ENCODE results near the gene ONECUT1.

The ONECUT1 gene

GRCh38 chr15:52733696-52734255 is 56.4 kb downstream of the ONECUT1 start:
- no peak for DNase-seq (ENCODE audit: low read depth in 2 of 2)

DNA sequence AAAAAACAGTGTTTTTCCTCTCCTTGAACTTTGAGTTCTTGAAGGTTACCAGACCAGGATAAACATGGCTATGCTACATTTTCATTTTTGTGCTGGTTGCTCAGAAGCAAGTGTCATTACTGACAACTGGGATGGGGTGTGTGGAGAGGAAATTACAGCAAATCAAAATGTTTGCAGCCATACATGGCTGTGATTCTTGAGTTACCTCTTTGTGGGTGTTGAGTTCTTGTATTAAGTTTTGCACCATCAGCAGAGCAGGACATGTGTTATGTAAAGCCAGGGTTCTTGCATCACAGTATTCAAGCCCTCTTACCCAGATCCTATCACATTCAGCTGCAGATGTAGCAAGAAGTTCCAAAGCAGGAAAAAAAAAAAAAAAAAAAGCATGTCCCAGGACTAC is 57.0 kb downstream of the ONECUT1 start:
- DNase-seq (ENCODE audit: low read depth in 2 of 2) = no peak

GRCh38 chr15:52732551-52732950 is 57.6 kb downstream of the ONECUT1 start:
- no peak for DNase-seq (ENCODE audit: low read depth in 2 of 2)

DNA sequence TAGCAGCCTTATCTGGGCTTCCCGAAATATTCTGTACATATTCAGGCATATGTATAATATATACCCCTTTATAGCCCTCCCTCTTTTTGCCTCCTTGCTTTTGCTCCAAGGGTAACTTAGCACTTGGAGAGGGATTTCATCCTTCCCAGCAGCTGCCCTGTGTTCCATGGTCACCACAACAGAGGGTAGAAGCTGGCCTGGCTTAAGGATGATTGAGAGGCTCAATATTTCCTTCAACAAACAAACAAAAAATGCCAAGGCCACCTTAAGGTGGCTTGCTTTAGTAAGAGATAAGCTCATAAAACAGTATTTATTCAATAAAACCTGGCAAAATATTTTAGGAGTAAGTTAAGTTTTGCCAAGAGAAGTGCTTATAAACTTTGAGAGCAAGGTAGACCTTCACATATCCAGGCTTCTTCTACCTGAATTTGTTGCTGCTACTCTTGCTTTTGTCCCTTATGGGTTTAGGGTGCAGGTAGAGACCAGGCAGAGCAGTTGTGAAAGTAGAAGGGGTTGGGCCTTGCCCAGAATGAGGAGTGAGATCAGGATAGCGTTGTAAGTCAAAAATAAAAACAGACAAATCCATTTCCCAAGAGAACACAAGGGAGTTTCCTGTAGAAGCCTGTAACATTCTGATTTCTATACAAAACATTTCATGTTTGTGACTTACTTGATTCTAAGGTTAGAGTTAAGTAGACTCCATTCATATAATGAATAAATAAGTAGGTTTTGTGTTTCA is 58.2 kb downstream of the ONECUT1 start:
- no peak for DNase-seq (ENCODE audit: low read depth in 2 of 2)

DNA sequence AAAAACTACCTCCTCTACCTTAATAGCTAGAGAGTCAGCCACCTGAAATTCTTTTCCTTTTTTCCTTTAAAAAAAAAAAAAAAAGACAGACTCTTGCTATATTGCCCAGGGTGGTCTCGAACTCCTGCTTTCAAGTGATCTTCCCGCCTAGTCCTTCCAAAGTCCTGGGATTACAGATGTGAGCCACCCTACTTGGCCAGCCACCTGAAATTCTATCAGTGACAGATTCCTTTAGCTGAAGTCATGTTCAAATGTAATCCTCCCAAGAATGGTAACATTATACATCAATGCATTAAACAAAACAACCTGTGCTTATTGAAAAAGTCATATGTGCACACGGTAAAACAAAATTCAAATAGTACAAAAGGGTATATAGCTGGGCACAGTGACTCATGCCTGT is 59.1 kb downstream of the ONECUT1 start:
- no peak for DNase-seq (ENCODE audit: low read depth in 2 of 2)

DNA sequence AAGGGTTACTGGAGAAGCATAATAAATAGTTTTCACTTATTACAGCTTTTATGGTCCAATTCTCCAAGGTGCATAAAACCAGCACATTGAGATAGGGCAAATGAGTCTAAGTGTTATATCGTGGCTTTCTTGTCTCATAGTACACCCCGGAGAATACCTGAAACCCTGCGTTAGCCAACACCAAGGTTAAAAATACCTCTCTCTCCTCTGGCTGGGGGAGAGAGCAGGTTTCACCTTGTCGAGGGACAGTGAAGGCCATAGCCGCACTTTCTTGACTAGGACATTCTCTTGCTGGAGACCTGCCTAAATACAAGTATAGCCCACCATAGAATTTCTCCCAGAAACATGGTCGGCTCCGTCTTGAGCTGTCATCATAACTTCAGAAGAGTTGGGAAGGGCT is 59.5 kb downstream of the ONECUT1 start:
- no peak for DNase-seq (ENCODE audit: low read depth in 2 of 2)

- no peak for DNase-seq (ENCODE audit: low read depth in 2 of 2)
Measured at GRCh38 chr15:52730173-52730572, 60.0 kb downstream of the ONECUT1 start.

DNA sequence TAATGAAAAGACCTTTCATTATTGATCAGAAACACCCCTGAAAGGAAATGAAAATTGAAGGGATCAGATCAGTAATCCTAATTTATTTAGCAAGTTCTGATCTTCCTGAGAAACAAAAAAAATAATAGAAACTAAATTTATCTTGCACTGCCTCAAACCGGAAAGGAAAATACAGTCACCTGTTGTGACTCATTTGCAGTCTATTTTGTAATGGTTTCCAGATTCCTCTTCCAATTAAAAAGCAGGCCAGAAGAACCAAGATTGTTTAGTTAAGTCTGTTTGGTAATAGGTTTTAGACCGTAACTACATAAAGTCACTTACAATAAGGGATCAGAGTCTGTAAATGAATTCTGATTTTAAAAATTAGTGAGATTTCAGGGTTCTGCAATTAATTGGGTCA is 61.2 kb downstream of the ONECUT1 start:
- no peak for DNase-seq (ENCODE audit: low read depth in 2 of 2)

DNA sequence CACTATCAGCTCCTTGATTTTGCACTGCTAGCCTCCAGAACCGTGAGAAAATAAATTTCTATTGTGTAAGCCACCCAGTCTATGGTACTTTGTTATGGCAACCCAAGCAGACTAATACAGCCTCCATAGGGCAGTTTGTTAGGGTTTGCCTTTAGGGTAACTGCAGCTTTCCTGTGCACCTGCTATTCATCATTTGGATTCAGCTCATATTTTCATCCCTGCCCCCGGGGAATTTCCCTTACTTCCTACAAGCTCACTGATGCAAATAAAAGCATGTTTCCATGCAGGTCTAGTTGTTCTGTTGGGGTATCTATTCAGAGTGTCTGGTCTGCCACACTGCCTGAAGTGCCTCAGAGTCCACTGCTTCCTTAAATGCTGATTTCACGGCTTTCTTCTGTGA is 62.3 kb downstream of the ONECUT1 start:
- DNase-seq (ENCODE audit: low read depth in 2 of 2) = no peak

- no peak for DNase-seq (ENCODE audit: low read depth in 2 of 2)
Measured at GRCh38 chr15:52726195-52726594, 63.9 kb downstream of the ONECUT1 start.

DNA sequence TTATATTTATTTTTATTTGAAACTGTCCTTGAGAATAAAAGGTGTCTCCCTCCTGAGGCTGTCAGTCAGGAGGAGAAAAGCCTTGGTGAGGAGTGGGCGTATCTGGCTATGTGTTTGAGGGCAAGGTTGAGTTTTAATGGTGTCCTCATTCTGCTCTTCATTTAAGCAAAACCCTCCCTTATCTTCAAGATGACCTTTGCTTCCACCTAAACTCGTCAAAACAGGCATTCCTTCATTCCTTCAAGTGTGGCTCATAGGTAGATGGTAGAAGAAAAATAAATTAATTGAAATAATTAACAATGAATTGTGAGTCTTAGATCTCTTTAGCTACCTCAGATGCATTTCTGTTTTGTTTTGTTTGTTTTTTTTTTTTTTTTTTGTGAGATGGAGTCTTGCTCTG is 71.6 kb downstream of the ONECUT1 start:
- no peak for DNase-seq (ENCODE audit: low read depth in 2 of 2)

GRCh38 chr15:52717924-52718323 is 72.2 kb downstream of the ONECUT1 start:
- no peak for DNase-seq (ENCODE audit: low read depth in 2 of 2)

- no peak for DNase-seq (ENCODE audit: low read depth in 2 of 2)
Measured at GRCh38 chr15:52717481-52717880, 72.7 kb downstream of the ONECUT1 start.

GRCh38 chr15:52716536-52716935 is 73.6 kb downstream of the ONECUT1 start:
- DNase-seq (ENCODE audit: low read depth in 2 of 2) = no peak

- no peak for DNase-seq (ENCODE audit: low read depth in 2 of 2)
Measured at GRCh38 chr15:52715411-52715810, 74.7 kb downstream of the ONECUT1 start.

GRCh38 chr15:52714968-52715367 is 75.2 kb downstream of the ONECUT1 start:
- no peak for DNase-seq (ENCODE audit: low read depth in 2 of 2)

DNA sequence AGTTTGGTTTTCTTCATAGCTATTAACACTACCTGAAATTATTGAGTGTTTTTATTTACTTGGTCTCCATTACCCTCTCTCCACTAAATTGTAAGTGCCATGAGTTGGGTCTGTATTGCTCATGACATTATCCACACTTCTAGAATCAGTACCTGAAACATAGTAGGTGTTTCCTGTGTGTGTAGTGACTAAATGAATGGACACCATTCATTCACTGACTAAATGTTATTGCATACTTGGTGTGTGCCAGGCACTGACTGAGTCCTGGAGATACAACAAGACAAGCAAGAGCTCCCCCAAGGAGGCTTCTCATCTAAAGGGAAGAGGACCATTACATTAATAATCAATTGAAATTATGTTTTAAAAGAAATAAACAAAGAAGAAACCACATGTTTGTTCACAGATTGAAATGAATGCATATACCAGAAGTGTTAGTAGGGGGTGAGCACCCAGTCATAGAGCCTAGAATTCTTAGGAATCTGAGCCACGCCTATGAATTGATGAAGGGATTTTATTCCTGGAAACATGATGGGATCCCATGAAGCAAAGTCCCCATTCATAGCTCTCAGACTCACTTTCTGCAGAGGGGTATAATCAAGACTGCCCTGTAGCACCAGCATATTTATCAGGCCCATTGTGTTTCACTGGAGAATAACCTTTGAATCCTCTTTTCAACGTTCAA is 79.3 kb downstream of the ONECUT1 start:
- no peak for DNase-seq (ENCODE audit: low read depth in 2 of 2)

GRCh38 chr15:52710050-52710707 is 80.0 kb downstream of the ONECUT1 start:
- no peak for DNase-seq (ENCODE audit: low read depth in 2 of 2)

DNA sequence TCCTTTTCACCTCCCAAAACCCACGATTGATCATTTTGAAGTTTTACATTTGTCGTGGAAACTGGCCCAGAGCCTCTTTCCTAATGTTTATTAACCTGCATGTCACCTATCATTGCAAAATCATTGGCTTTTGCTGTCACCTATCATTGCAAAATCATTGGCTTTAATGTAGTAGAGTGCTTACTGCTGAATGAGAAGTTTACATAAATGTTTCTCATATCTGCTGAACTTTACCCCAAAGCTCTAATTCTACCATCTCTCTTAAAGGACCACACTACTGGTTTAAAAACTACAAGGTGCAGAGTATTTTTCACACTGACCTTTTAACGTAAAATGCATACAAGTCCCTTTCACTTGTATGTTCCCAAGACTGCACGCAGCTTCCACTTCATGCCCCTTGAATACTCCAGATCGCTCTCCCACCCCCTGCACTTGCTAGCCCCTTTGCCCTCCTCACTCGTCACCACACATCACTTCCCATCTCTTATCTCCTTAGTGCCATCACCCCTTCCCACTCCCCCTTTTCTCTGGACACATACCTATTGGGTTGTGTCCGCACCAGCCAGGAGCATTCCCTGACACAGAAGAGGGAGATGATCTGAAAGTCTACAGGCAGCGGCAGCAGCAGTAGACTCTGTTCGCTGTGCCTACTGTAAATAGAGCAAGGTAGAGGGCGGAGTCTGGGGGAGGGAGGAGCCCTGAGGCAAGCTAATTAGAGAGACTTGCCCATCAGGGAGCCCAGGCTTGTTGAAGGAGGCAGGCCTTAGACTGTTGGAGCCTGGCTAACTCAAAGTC is 80.8 kb downstream of the ONECUT1 start:
- no peak for DNase-seq (ENCODE audit: low read depth in 2 of 2)

All from stimulated activated CD4-positive, alpha-beta T cell treated with anti-CD3 and anti-CD28 coated beads, Interleukin-4, amount 100 ng/mL, for 48 hours (primary cell).